Islet of Langerhans (tissue), 1 donor: Measurements from ENCODE around the gene ZFP62.
"Not testable (repeated sequence)": the region's sequence is repeated elsewhere in the genome, so short reads cannot be mapped to it uniquely, and the experiment has no call there.

ENCODE experiments used
- FAIRE-seq: peaks from one replicate; lab custom pipeline; 2011; peaks lifted over from hg19 to GRCh38; lab: Jason Lieb, UNC

The ZFP62 gene

DNA sequence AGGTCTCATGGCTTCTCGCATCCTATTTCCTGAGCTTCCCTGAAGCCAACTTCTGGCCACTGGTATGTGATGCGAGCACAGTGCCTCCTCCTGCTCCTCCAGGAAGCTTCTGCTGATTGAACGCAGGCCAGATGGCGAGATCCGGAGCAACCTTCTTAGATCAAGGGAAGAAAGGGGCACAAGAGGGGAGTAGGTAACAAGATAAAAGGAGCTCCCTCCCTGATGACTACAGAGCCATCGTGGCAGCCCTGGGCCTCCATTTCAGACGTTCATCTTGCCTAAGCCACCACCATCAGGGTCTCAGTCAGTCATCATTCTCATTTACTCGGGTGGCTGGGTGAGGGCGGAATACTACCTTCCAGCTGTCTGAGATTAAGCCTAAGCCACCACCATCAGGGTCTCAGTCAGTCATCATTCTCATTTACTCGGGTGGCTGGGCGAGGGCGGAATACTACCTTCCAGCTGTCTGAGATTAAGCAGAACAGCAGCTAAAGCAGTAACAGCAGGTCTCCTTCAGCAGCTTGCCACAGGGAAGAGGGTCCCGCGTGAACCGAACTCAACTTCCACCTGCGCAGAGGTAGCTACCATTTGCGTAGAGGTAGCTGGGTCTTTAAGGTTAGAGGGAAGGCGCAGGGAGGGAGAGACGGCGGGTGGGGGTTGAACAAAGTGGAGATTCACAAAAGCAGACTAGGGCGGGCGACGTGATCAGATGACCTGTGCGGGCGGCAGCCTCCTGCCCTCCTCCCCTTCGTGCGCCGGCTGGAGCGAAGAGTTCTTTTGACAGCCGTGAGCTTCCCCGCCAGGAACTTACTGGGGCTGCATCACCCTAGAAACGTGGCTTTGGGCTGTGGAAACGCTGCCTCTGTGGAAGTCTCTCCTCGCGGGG is 30.6 kb downstream of the ZFP62 start:
- FAIRE-seq = no peak

DNA sequence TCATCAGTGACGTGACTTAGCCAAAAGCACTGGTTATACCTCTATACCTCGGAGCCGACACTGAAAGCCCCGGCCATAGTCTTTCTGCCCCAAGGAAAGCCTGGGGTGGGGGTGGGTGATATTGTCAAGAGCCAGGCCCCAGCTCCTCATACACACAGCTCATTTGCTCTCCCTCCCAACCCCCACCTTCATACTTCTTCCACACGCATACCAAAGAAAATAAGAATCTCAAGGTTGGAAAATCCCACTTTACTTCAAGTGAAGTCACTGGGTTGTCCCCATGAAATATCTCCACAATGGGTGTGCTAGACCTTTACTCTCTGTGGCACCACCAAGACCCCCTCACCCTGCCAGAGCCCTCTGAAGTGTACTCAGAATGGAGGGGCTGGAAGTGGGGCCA is 31.4 kb downstream of the ZFP62 start:
- FAIRE-seq = no peak

DNA sequence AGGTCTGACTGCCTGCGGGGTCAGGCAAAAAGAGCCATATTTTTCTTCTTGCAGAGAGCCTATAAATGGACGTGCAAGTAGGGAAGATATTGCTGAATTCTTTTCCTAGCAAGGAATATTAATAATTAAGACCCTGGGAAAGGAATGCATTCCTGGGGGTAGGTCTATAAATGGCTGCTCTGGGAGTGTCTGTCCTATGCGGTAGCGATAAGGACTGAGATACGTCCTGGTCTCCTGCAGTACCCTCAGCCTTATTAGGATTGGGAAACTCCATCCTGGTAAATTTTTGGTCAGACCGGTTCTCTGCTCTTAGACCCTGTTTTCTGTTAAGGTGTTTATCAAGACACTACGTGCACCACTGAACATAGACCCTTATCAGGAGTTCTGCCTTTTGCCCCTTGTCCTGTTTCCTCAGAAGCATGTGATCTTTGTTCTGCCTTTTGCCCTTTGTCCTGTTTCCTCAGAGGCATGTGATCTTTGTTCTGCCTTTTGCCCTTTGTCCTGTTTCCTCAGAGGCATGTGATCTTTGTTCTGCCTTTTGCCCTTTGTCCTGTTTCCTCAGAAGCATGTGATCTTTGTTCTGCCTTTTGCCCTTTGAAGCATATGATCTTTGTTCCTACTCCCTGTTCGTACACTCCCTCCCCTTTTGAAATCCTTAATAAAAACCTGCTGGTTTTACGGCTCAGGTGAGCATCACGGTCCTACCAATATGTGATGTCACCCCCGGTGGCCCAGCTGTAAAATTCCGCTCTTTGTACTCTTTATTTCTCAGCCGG is 32.1 kb downstream of the ZFP62 start:
- not testable (repeated sequence) for FAIRE-seq

DNA sequence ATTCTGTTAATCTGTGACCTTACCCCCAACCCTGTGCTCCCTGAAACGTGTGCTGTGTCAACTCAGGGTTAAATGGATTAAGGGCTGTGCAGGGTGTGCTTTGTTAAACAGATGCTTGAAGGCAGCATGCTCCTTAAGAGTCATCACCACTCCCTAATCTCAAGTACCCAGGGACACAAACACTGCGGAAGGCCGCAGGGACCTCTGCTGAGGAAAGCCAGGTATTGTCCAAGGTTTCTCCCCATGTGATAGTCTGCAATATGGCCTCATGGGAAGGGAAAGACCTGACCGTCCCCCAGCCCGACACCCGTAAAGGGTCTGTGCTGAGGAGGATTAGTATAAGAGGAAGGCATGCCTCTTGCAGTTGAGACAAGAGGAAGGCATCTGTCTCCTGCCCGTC is 33.7 kb downstream of the ZFP62 start:
- not testable (repeated sequence) for FAIRE-seq

DNA sequence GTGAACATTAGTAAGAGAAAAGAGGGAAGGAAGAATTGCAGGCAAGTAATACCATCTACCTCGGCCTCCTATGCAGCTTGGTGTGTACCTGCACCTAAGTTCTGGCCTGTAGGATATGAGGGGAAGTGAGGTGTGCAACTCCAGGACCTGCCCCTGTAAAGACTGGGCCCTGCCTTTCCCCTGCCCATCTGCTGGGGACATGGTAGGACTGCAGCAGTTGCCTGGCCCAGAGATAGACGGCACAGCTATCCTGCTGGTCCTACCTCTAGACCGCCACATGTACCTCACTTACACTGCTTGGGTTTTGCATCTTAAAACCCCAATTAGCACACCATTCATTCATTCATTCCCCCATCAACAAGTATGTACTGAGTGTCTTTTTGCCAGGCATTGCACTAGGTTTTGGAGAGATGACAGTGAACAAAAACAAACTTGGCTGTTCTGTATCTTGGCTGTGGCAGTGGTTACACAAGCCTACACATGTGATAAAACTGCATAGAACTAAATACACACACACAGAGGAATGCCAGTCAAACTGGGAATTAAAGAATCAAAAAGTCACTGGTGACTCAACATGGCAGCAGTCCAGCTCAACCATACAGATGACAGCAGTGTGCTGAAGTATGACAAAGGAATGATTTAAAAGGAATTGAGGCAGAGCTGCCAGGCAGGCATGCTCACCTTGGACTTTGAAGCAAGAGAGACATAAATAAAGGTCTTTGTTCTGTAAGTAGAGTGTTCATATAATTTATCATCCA is 35.1 kb downstream of the ZFP62 start:
- FAIRE-seq = no peak

DNA sequence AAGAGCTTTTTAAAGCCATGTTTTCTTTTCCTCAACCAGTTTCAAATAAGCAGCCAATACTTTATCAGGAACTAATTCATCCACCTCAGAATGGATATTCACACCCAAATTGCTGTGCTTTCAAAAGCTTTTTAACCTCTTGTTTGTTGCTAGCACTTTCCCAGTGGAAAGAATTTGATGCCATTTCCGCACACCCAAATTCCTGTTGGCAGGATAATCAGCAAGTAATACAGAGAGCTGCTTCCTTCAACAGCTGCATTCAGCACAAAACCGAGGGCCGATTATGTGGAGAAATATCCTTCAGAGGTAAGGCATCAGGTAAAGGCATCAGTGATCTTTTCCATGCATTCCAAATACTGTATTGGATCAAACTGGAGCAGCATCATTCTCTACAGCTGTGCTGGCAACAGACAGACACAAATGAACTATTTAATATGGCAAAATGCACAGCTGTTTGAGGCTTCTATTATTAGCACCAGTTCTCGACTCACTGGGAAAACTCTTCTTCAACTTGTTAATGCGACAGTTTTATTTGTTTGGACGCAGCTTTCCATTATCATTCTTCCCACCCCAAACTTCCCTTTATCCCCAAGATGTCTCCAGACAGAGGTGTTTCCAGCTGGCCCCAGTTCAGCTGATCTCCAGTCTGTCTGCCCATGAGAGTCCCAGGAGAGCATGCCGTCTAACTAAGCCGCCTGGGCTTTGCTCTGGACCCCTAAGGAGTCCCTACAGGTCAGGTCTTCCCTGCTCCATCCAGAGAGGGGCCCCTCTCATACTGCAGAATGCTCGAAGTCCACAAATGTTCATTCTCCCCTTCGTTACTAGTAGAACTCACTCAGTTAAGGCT is 36.2 kb downstream of the ZFP62 start:
- no peak for FAIRE-seq

DNA sequence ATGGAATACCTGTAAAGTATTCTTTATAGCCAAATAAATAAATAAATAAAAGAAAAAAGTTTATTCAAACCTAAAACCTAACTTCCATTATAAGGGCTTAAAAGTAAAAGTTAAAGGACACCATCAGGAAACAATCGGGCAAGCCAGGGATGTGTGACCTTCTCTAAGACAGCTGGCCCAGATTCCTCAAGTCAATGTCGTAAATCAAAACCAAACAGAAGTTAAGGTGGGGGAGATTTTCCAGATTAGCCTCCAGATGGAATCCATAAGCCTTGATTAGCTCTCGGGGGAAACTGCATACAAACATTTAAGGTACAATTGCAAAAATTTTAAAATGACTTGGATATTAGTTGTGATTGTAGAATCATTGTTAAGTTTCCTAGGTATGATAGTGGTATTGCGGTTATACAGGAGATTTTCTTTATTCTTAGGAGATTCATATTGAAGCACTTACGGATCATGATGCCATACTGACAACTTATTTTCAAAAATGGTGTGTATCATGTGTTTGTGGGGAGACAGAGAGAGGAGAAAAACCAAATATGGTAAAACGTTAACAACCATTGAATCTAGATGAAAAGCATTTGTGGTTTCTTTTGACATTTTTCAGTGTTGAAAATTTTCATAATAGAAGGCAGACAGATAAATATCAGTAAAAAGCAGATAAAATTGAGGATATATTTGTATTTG is 37.0 kb downstream of the ZFP62 start:
- no peak for FAIRE-seq

DNA sequence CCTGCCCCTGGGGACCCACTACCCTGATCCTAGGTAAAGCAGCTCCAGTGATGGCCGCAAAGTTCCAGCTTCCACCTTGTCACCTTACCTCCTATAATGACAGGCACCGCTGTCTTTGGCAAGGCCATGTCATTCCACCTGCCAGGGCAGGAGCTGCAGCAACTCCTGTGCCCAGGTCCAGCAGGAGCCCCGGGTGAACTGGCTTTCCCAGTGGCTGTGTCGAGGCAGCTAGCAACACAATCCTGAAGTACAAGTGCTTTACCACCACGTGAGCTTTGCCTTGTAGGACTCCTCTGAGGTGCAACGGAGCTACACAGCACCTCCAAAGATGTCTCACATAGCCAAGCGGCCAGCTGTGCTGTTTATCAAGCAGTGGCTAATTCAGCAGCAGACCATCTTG is 37.7 kb downstream of the ZFP62 start:
- no peak for FAIRE-seq

DNA sequence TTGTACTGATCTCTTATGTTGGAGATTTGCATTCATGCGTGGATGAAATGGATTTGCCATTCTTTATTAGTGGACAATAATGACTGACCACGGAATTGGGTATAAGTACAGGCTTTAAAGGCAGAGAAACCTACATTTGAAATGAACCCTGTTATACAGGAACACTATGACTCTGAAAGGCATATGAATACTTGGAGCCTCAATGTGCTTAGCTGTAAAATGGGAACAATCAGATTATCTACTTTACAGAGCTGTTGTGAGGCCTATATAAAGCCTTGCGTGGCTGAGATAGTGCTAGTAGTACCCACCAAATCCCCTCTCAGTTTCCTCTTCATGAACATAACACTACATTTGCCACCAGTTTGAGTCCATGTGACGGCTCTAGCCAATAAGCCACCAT is 39.5 kb downstream of the ZFP62 start:
- FAIRE-seq = no peak

DNA sequence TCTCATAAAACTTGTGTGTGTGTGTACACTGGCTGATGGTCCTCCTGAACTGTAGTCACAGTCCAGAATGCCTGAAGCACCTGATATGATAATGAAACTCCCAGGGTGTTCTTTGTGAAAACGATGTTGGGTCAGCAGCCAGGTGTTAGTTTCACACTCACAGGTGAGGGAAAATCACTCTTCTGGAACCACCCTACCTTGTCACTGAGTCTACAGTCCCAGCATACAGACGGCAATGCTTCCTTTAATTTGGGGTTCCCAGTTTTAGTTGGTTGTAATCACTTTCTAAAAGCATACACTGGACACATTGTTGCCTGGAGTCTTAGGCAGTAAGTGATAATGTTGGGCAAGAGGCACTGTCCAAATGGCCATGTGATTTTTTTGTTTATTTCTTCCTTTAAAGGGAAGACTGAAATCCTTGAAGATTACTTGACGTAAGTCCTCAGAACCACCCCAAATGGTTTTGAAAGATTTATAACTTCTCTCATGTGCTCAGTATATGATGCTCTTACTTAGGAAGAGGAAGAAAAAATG is 40.2 kb downstream of the ZFP62 start:
- no peak for FAIRE-seq

DNA sequence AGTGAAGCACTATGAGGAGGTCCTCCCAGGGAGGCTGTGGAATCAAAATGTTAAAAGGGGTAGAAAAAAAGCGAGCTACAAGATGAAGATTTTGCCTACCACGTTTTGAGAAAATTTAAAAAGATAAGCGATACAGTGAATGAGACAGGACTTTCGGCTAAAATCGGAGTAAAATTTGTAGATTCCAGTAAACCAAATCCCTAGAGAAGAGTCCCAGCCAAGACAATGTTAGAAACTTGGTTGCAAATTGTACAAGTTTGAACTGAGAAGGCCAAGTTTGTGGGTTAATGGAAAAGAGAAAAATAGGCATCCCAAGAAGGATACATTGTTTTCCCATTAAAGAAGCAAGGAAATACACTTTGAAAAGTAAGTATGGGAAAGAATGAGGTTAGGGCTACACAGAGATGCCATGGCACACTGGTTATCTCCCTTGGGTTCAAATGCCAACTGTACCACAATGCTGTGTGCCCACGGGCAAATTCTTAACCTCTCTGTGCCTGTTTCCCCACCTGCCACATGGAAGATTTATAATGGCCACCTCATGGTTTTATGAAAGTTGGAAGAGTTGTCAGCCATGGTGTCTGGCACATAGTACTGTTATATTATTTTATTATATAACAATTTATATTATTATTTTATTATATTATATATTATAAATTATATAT is 42.3 kb downstream of the ZFP62 start:
- FAIRE-seq = no peak

DNA sequence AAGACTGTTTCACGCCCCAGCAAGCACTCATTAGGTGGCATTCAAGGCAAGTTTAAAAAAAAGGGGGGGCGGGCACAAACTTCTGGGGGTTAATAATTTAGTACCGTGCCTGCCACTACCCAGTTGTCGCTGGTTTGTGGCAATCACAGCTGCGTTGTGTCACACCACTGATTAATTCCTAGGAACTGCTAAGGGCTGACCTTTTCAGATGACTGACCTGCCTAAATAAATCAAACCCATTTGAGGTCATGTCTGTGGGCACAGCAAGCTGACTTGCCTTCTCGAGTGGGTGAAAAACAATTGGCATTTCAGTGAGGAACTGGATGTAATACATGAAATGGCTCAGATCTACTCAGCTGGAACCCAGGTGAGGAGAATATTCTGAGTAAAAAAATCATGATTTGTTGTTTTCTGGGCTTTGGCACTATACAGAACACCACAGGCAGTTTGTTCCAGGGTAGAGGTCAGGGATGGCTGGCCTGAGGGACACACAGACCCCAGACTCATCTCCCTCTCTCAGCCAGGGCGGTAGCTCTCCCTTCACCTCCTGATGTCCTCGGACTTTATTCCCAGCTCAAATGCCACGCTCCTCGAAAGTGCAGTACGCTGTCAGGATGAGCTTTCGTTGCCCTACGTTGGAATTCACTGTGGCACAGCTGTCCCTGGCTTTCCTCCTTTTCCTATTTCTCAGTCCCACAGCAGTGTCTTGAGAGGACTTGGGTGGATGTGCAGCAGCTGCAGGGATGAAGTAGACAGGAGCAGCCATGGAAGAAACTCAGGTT is 43.0 kb downstream of the ZFP62 start:
- no peak for FAIRE-seq

DNA sequence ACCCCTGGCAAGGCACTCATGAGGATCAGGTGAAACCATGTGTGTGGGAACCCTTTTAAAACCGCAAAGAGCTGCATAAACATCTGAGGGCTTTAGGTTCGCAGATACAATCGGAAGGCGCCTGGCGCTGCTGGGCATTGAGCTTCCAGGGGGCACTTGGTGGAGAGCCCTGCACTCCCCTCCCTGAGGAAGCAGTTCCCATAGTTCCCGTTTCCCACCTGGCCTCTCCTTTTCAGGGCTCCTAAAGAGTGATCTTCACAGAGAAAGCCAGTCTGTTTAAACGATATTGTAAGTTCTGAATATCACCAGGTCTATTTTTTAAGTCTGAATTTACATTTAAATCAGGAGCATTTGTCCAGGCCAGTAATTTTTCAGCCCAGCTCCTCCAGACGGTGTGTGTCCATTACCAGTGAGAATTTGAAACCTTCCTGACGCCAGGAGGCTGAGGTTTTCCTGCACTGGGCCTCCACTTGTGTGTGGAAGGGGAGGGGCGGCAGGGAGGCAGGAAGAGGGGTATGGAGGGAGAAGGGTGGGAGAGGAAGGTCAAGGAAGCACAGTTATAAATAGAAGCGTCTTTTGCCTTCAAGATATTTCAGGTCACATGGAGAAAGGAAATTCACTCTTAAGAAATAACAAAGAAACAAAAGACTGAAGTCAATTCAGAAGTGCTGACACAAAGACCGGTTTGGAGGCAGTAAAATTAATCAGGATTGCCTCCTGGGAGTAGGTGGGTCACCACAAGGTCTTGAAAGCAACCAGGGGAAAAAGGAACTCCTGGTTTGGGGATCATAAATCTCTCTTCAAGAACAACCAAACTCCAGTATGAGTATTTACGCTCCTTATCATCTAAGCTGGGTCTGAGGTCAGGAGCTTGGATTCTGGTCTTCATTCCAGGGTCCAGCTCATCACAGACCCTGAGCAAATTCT is 44.2 kb downstream of the ZFP62 start:
- no peak for FAIRE-seq

DNA sequence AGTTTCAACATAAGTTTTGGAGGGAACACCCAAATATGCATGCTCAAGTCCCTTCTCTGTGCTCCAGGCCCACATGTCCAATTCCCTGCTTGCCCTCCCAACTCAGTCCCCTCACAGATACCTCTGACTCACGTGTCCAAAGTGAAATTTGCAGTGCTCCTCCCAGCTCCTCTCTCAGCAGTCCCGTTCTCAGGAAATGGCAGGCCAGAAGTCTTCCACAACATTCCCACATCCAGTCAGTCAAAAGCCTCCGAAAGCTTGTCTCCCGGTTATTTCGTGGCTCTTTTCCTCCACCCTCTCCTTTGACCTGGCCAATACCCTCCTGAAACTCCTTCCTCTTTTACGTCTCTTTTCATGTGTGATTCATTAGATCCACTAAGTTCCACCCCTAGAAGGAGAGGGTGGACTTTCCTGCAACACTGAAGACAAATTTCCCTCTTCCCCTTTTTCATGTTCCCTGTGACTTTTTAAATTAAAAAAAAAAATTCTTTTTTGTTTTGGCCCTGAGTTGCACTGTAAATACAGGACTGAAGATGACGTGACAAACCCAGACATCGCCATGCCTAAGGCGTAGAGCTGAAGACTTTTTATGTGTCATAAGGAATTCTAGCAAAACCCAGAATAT is 45.7 kb downstream of the ZFP62 start:
- FAIRE-seq = no peak

DNA sequence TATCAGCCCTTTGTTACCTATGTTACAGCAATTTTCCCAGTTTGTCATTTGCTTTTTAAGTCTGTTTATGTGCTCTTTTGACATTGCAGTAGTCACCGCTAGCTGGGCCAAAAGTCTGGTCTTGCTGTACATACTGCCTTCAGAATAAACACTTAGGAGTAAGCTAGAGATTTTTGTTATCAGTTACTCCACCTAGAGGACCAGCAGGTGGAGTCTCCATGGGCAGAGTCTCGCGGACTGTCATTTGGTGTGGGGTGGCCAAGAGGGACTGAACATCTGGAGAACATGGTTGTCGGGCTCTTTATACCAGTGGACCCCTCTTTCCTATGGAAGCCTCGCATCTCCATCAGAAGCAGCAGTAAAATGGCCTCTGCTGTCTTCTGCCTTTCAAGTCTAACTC is 47.7 kb downstream of the ZFP62 start:
- FAIRE-seq = no peak

DNA sequence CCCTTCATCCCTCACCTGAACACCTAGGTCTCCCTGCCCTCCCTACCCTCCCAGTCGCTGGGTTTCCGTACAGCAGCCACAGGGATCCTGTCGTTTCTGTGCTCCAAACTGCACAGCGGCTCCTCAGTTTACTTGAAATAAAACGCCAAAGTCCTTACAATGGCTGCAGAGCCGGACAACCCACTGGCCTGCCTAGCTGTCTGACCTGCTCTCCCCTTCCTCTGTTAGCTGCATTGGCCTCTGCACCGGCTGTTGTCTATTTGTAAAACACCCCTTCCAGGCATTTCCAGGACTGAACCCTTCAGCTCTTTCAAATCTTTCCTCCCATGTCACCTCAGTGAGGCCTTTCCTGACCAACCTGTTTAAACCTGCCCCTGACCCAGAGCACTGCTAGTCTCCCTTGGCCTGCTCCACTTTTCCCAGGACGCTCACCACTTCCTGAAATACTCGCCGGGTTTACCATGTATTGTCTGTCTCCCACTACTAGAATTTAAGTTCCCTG is 49.4 kb downstream of the ZFP62 start:
- FAIRE-seq = no peak

DNA sequence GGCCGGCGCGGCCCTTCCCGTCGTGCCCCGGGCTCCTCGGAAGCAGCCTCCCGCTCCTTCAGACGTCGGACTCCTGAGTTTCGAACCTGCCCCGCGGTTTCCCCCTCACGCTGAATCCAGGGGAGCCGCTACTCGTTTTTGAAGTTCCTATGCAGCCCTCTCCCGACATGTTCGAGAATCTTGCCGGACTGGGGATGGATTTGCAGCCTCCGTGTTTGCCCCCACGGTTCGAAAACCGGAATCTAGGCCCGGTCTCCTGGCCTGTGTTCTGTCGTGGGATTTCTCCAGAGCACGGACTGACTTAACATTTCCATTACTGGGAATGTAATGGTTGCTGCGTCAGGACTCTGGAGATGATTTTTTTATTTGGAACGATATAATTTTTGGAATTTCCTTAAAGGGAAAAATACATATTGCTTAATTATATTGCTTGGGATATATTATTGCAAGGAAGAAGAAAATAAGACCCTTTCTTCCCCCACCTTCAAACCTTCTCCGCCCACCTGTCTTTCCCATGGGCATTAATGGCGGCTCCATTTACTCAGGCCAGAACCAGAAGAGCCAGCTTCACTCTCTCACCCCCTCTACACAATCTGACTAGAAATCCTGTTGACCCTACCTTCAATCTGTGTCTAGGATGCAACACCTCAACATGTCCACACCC is 50.0 kb downstream of the ZFP62 start:
- peak; percentile 86 for FAIRE-seq
